Measurements from ENCODE around the gene CDH22.

CDH22 gene

GRCh38 chr20:46229478-46230105 lies 78.7 kb downstream of the CDH22 start:
- no peak overlapping the region for H3K27ac ChIP-seq (ENCODE audit: low read length)
- H3K79me2 ChIP-seq (ENCODE audit: insufficient read depth, low read length), result no peaks in the 10 kb centered on the region
- no peak overlapping the region for H3K9ac ChIP-seq (ENCODE audit: low read depth, low read length)
- no peak for ATAC-seq (ENCODE audit: insufficient read depth, low read depth)
- TF ChIP-seq EZH2 (IDR thresholded peaks at IDR 0.05; ENCODE audit: borderline replicate concordance, low read depth, low read length, severe bottlenecking), result no peak
- TF ChIP-seq CTCF (IDR thresholded peaks at IDR 0.05; ENCODE audit: borderline replicate concordance, extremely low read depth, low read length, poor library complexity, severe bottlenecking), result no peak
- no peak overlapping the region for H3K4me3 ChIP-seq (ENCODE audit: low read depth in 1 of 2, low read length in 2 of 2)
- no peaks in the 10 kb centered on the region for H3K4me1 ChIP-seq (ENCODE audit: insufficient read depth, low read length)
- H3K4me2 ChIP-seq (ENCODE audit: insufficient read depth, low read length), result no peak overlapping the region
- H3K27me3 ChIP-seq (ENCODE audit: insufficient read depth, low read length, poor library complexity), result no peaks in the 10 kb centered on the region
- H3K36me3 ChIP-seq (ENCODE audit: insufficient read depth, low read length), result no peaks in the 10 kb centered on the region
- H3K9me3 ChIP-seq (ENCODE audit: insufficient read depth, low read length, severe bottlenecking), result no peaks in the 10 kb centered on the region
- DNase-seq, result peak; percentile 35
- H4K20me1 ChIP-seq (ENCODE audit: insufficient read depth, low read length), result peaks cover 27% of the 10 kb centered on the region
- no peak overlapping the region for H2AFZ ChIP-seq (ENCODE audit: low read depth, low read length)

DNA sequence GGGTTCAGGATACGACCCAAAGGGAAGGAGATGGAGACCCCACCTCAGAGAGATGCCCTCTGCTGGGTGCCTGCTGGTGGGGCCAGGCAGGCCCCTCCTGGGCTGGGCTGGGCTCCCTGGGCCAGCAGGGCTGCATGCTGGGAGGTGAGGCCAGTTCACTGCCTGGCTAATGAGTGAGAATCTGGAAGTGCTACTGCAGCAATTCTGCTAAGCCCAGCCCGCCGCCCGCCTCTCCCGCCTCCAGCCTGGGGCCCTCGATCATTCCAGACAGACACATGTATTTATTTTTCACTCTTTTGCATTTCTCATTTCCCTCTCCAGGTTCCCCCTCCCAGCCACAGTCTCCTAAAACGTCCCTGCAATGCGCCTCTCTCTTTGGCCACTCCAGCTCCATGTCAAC lies 79.6 kb downstream of the CDH22 start:
- H3K4me1 ChIP-seq (ENCODE audit: insufficient read depth, low read length), result no peaks in the 10 kb centered on the region
- H3K9me3 ChIP-seq (ENCODE audit: insufficient read depth, low read length, severe bottlenecking), result no peaks in the 10 kb centered on the region
- DNase-seq (no peak), ATAC-seq (ENCODE audit: insufficient read depth, low read depth) (no peak)
- H4K20me1 ChIP-seq (ENCODE audit: insufficient read depth, low read length), result peaks cover 26% of the 10 kb centered on the region
- TF ChIP-seq CTCF (IDR thresholded peaks at IDR 0.05; ENCODE audit: borderline replicate concordance, extremely low read depth, low read length, poor library complexity, severe bottlenecking) (no peak), EZH2 (IDR thresholded peaks at IDR 0.05; ENCODE audit: borderline replicate concordance, low read depth, low read length, severe bottlenecking) (no peak)
- no peak overlapping the region for H3K9ac ChIP-seq (ENCODE audit: low read depth, low read length)
- no peaks in the 10 kb centered on the region for H3K36me3 ChIP-seq (ENCODE audit: insufficient read depth, low read length)
- H3K4me3 ChIP-seq (ENCODE audit: low read depth in 1 of 2, low read length in 2 of 2), result no peak overlapping the region
- H3K27me3 ChIP-seq (ENCODE audit: insufficient read depth, low read length, poor library complexity), result no peaks in the 10 kb centered on the region
- H3K4me2 ChIP-seq (ENCODE audit: insufficient read depth, low read length), result no peak overlapping the region
- no peak overlapping the region for H3K27ac ChIP-seq (ENCODE audit: low read length)
- no peak overlapping the region for H2AFZ ChIP-seq (ENCODE audit: low read depth, low read length)
- H3K79me2 ChIP-seq (ENCODE audit: insufficient read depth, low read length), result no peaks in the 10 kb centered on the region

DNA sequence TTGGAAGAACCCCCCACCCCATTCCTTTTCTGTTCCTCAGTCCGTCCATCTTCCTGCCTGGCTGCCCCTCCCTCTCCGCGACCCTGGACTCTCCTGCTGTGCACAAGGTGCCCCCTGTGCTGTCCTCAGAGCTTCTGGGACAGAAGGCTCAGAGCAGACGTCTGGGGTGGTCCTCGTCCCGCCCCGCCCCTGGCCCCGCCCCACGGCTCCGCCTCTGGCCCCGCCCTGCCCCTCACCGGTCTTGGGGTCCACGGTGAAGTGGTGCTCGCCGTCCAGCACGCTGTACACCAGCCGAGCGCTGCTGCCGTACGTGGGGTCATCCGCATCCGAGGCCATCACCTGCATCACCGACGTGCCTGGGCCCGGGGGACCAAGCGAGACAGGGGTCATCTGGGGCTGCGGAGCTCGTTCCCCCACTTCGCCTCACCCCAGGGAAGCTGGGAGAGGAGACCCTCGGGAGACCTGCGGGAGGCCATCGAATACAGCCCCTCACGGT lies 81.0 kb downstream of the CDH22 start:
- no peak for DNase-seq
- Histone ChIP-seq H3K79me2 (ENCODE audit: insufficient read depth, low read length) (no peaks in the 10 kb centered on the region), H3K4me3 (ENCODE audit: low read depth in 1 of 2, low read length in 2 of 2) (no peak overlapping the region), H3K4me1 (ENCODE audit: insufficient read depth, low read length) (no peaks in the 10 kb centered on the region), H3K36me3 (ENCODE audit: insufficient read depth, low read length) (no peaks in the 10 kb centered on the region), H3K27me3 (ENCODE audit: insufficient read depth, low read length, poor library complexity) (no peaks in the 10 kb centered on the region), H3K9me3 (ENCODE audit: insufficient read depth, low read length, severe bottlenecking) (no peaks in the 10 kb centered on the region), H3K9ac (ENCODE audit: low read depth, low read length) (no peak overlapping the region), H2AFZ (ENCODE audit: low read depth, low read length) (no peak overlapping the region), H3K27ac (ENCODE audit: low read length) (no peak overlapping the region), H4K20me1 (ENCODE audit: insufficient read depth, low read length) (peaks cover 21% of the 10 kb centered on the region), H3K4me2 (ENCODE audit: insufficient read depth, low read length) (no peak overlapping the region)
- no peak for TF ChIP-seq CTCF (IDR thresholded peaks at IDR 0.05; ENCODE audit: borderline replicate concordance, extremely low read depth, low read length, poor library complexity, severe bottlenecking)
- no peak for ATAC-seq (ENCODE audit: insufficient read depth, low read depth)

All from DND-41 (cell line).